Esophagus muscularis mucosa (tissue), 3 donors: Measurements from ENCODE around the gene PIK3CB.

Experiments
- POLR2A ChIP-seq: fragments of 450-650 bp; IDR thresholded peaks from one replicate; pipeline ENCODE4 v1.6.1; 2017; ENCODE audit warnings: antibody characterized with exemption, moderate library complexity, mild to moderate bottlenecking, low read depth
- POLR2AphosphoS5 ChIP-seq, 2 donors: sonication (generic); formaldehyde crosslinking; IDR thresholded peaks; one replicate each; pipeline ENCODE4 v1.6.1; 2017; ENCODE audit warnings: antibody characterized with exemption in 2 of 2
- TF ChIP-seq, protein P1 (sequence below), 3 experiments: fragments of 200-600 bp in 2 of 3; fragments of 450-650 bp in 1 of 3; sonication (generic) in 2 of 3; IDR thresholded peaks; one replicate each; pipeline ENCODE4 v1.5.1; 2017 to 2019; ENCODE audit warnings: antibody characterized with exemption in 3 of 3, mild to moderate bottlenecking in 2 of 3, moderate library complexity in 1 of 3

DNA sequence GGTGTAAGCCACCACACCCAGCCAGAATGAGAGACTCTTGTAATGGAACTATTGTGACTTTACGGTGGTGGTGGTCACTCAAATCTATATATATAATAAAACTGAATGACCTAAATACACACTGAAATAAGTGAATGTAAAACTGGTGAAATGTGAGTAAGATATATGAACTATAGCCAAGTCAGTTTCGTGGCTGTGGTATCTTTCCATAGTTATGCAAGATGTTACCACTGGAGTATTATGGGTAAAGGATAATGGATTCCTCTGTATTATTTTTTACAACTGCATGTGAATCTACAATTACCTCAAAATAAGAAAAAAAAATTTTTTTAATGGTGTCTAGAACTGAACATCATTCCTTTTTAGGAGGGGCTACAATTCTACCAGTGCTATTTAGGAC lies 21.9 kb downstream of the PIK3CB start:
- TF ChIP-seq, protein P1, sequence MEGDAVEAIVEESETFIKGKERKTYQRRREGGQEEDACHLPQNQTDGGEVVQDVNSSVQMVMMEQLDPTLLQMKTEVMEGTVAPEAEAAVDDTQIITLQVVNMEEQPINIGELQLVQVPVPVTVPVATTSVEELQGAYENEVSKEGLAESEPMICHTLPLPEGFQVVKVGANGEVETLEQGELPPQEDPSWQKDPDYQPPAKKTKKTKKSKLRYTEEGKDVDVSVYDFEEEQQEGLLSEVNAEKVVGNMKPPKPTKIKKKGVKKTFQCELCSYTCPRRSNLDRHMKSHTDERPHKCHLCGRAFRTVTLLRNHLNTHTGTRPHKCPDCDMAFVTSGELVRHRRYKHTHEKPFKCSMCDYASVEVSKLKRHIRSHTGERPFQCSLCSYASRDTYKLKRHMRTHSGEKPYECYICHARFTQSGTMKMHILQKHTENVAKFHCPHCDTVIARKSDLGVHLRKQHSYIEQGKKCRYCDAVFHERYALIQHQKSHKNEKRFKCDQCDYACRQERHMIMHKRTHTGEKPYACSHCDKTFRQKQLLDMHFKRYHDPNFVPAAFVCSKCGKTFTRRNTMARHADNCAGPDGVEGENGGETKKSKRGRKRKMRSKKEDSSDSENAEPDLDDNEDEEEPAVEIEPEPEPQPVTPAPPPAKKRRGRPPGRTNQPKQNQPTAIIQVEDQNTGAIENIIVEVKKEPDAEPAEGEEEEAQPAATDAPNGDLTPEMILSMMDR (IDR thresholded peaks at IDR 0.05): no peak
- TF ChIP-seq POLR2A: no peak
- no peak for TF ChIP-seq POLR2AphosphoS5 (IDR thresholded peaks at IDR 0.05)
